Body of pancreas (tissue), 4 donors: ENCODE measurements around the gene DHRS4.
"Not testable (repeated sequence)": the region's sequence is repeated elsewhere in the genome, so short reads cannot be mapped to it uniquely, and the experiment has no call there.

ENCODE experiments used
- CTCF ChIP-seq, 7 experiments: fragments of 450-650 bp in 4 of 7; fragments of 200-600 bp in 3 of 7; sonication (generic) in 3 of 7; IDR thresholded peaks; one replicate each; pipeline ENCODE4 v1.5.1; 2016 to 2019; ENCODE audit warnings: antibody characterized with exemption in 7 of 7
- POLR2A ChIP-seq, 3 donors: fragments of 450-650 bp; IDR thresholded peaks; one replicate each; pipeline ENCODE4 v1.6.1; 2016; ENCODE audit warnings: antibody characterized with exemption in 3 of 3, mild to moderate bottlenecking in 2 of 3

GRCh38 chr14:23999640-24000039 lies 46.1 kb downstream of the DHRS4 start:
- not testable (repeated sequence) for TF ChIP-seq CTCF, POLR2A (IDR thresholded peaks at IDR 0.05)
